Kasumi-1 (cell line): ENCODE results near the gene CCDC187.
A peak's percentile ranks its signal among the peaks of the same experiment; 100 is the strongest.
"Not testable (repeated sequence)": the region's sequence is repeated elsewhere in the genome, so short reads cannot be mapped to it uniquely, and the experiment has no call there.

Experiments
- DNase-seq, 2 experiments: peaks; one replicate each; lab custom pipeline; 2025; lab: John Stamatoyannopoulos, UW

CCDC187 gene

DNA sequence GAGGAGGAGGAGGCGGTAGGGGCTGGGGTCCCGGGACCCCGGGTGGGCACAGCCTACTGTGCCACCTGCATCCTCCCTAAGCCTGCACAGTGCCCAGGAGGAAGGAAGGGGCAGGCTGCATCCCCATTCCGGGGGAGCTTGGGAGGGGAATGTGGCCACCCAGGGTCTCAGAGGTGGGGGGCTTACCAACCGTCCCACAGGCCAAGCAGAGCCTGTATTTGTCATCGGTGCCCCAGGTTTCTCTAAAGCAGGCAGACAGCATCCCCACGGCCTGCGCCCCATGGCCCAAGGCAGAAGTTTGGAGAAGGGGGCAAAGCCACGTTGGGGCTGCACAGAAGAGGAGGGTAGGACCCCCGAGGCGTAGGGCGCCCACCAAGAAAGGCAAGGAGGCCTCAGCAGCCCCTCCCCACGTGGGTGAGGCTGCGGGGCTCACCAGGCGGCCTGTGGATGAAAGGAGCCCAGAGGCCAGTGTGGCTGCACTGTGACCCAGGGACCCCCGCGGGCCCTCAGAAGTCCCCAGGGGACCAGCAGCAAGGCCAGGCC, 22.9 kb upstream of the CCDC187 start:
- DNase-seq = no peak

DNA sequence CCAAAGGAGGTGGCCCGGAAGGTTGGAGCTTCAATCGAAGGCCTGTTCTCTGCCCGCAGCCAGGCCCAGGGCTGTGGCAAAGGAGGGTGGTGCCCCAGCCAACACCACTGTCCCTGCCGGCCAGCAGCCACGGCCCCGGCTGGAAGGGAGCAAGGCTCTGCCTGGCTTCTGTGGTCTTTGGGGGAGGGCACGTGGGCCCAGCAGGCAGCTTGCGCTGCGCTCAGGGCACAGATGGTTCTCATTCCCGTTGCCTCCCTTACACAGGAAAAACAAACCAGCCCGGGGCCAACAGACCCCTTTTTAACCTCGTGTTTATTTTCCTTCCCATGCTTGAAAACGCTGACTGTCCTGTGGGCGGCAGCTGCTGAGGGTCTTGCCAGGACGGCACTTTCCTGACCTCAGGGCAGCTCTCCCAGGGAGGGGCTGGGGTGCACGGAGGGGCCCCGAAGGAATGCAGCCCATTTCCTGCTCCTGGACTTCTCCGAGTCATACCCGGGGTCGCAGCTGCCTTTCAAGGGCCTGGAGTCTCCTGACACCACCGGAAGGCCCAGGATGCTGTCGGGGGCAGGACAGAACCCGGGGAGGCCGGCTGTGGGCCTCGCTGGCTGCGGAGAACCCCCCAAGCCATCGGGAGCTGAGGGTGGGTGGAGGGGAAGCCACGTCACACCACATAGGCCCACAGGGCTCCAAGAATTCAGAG, 22.3 kb upstream of the CCDC187 start:
- DNase-seq = no peak

DNA sequence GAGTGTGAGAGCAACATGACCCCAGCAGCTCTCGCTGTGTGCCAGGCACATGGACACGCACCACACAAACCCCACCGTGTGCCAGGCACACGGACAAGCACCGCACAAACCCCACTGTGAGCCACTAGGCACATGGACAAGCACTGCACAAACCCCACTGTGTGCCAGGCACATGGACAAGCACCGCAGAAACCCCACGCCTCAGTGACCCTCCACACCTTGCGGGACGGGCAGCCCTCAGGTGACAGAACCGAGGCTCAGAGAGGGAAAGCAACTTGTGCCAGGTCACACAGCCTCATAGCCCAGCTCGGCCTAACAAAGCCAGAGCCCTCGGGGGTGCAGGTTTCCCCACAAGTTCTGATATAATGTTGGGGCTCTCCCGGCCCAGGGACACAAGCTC, 21.5 kb upstream of the CCDC187 start:
- no peak for DNase-seq

DNA sequence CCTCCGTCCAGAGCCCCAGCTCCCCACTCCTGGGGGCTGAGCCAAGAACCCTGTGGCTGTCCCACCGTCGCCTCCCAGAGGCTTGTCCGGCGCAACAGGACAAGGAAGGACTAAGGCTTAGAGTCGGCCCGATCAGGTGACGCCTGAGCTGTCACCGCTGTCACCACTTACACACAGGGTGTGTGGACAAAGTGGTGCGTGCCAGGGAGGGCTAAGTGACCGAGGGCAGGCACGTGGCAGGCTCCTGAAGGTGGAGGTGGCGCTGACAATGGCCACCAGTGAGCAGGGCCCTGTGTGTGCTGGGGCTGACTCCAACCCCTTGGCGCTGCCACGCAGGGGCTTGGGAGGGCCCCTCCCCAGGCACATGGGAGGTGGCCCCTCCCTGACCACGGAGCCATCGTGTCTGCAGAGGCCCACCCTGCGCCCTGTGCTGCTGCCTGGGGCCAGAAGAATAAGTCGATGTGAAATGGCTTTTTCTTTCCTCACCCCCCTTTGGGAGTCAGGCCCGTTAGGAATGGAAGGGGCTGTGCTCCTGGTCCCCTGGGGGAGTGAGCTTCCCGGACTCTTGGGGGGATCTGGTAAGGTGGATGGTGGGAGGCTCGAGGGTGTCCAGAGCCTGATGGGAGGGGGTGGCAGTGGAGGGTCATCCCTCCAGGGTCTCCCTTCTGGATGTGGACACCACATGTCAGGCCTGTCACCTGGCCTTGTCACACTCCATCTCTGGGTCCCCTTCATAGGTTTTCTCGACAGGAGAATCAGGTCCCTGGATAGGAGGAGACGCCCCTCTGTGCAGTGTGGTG, 20.8 kb upstream of the CCDC187 start:
- DNase-seq = no peak

DNA sequence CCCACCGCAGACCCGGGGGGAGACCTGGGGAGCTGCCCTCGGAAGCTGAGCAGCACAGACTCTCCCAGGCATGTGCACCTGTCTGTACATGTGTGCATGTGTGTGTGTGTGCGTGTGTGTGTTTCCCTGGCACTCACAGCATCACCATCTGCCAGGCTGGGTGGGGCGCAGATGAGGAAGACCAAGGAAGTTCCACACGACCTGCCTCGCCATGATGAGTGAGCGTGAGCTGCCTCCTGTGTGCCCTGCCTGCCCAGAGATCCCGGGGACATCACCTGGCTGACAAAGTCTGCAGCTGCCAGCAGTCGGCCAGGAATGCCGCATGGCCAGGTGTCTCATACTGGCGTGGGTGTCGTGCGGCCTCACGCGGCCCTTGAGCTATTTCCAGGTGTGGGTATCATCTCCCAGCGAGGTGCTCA, 19.5 kb upstream of the CCDC187 start:
- DNase-seq = no peak

DNA sequence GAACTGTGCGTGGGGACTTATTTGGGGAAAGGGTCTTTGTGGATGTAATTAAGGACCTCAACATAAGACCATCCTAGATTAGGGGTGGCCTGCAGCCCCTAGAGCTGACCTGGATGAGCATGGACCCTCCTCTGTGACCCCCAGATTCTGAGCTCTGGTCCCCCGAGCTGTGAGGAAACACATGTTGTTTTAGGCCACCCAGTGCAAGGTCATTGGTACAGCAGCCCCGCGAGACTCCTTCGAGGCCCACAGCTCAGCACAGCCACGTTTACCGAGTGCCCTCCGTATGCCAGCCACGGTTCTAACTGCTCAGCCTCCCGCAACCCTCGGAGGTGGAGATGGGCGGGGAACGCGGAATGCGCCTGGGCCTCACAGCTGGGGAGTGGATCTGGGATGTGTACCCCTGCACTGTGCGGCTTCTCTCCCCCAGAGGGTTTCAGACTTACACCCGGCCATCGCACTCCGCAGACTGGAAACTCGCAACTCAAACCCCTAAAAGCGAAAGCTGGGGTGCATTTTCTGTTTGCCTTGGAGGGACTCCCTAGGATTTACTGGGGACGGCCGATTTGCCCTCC, 18.9 kb upstream of the CCDC187 start:
- DNase-seq = no peak

DNA sequence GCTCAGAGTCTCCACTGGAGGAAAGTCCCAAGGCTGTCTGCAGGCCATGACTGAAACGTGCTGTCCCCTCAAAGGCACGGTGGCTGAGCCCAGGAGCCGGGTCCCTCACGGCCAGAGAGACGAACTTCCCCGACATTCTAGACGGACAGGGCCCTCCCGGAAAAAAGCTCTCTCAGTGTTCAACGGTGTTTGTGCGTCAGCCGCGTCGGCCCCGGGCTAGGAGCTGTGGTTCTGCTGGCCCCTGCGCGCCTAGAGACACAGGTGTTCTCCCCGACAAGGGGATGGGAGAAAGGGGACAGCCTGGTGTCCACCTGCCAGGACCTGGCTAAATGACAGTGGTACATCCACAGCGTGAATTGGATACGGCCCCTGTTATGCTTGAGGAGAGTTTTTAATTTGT, 17.7 kb upstream of the CCDC187 start:
- no peak for DNase-seq

DNA sequence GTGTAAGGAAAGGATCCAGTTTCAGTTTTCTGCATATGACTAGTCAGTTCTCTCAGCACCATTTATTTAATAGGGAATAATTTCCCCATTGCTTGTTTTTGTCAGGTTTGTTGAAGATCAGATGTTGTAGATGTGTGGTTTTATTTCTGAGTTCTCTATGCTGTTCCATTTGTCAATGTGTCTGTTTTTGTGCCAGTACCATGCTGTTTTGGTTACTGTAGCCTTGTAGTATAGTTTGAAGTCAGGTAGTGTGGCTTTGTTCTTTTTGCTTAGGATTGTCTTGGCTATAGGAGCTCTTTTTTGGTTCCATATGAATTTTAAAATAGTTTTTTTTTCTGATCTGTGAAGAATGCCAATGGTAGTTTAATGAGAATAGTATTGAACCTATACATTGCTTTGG, 17.1 kb upstream of the CCDC187 start:
- not testable (repeated sequence) for DNase-seq

DNA sequence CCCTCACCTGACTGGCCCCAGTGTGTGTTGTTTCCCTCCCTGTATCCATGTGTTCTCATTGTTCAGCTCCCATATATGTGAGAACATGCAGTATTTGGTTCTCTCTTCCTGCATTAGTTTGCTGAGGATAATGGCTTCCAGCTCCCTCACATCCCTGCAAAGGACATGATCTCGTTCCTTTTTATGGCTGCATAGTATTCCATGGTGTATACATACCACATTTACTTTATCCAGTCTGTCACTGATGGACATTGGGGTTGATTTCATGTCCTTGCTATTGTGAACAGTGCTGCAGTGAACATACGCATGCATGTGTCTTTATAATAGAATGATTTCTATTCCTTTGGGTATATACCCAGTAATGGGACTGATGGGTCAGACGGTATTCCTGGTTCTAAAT, 16.1 kb upstream of the CCDC187 start:
- DNase-seq = not testable (repeated sequence)

DNA sequence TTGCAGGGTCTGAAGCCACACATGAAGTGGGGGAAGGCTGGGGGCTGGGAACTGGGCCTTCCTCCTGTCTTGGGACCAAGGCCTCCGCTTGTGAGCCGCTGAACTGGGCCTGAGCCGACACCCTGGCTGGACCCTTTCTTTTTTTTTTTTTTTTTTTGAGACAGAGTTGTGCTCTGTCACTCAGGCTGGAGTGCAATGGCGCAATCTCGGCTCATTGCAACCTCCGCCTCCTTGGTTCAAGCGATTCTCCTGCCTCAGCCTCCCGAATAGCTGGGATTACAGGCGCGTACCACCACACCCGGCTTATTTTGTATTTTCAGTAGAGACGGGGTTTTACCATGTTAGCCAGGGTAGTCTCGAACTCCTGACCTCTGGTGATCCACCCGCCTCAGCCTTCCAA, 15.3 kb upstream of the CCDC187 start:
- DNase-seq = not testable (repeated sequence)

DNA sequence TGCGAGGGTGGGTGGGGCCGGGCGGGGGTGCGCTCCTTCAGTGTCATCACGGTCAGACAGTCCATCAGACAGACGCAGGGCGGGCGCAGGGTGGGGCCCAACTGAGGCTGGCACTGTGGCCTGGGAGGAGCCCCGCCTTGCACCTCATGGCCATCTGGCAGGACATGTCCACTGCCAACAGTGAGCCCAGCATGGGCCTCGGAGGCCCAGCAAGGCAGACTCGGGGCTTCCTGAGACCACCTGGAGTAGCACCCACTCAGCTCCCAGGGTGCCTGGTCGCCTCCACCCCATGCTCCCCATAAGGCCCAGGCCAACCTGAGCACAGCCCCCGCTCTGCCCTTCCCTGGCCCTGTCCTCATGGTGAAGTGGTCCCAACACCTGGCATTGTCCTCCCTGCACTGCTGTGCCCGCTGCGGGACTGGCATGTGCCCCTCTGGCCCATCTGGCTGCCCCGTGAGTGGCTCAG, 14.9 kb upstream of the CCDC187 start:
- no peak for DNase-seq

DNA sequence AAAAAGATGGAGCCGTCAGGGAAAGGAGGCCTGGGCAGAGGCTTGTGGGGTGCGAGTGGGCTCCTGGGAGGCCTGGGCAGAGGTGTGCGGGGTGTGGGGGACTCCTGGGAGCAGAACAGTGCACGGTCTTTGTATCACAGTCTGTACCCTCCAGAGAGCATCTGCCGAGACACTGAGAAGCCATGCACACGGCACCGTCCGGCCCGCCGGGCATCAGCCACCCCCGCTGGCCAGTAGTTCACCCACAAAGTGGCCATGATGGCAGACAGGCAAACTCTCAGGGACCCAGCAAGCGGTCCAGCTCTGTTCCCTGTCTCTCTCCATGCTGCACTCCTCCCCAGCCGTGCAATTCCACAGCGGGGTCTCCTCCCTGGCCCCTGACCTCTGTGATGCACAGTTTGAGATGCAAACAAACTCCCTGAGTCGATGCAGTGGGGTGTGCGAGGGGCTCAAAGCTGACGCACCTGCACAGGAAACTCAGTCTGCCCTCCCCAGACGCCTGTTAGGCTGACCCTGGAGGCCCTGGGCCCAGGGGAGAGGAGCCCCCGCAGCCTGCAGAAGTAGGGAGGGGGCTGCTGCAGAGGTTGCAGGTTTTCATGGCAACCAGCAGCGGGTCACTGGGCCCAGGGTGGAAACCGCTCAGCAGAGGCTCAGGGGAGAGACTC, 14.3 kb upstream of the CCDC187 start:
- no peak for DNase-seq

DNA sequence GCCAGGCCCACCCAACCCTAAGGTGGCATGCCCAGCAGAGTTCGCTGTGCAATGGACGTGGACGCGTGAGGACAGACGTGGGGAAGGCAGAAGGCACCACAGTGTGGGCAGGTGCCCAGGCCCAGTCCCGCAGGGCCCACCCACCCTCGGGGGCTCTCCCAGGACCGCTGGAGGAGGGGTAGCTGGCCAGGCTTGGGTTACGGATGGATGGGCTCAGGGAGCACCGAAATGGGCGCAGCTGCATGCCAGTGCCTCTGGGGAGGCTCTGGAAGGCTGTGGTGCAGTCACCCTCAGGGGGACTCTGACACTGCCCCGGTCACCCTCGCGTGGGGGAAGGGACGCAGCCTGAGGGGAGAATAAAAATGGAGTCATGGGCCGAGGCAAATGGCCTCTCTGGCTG, 13.8 kb upstream of the CCDC187 start:
- DNase-seq = no peak

DNA sequence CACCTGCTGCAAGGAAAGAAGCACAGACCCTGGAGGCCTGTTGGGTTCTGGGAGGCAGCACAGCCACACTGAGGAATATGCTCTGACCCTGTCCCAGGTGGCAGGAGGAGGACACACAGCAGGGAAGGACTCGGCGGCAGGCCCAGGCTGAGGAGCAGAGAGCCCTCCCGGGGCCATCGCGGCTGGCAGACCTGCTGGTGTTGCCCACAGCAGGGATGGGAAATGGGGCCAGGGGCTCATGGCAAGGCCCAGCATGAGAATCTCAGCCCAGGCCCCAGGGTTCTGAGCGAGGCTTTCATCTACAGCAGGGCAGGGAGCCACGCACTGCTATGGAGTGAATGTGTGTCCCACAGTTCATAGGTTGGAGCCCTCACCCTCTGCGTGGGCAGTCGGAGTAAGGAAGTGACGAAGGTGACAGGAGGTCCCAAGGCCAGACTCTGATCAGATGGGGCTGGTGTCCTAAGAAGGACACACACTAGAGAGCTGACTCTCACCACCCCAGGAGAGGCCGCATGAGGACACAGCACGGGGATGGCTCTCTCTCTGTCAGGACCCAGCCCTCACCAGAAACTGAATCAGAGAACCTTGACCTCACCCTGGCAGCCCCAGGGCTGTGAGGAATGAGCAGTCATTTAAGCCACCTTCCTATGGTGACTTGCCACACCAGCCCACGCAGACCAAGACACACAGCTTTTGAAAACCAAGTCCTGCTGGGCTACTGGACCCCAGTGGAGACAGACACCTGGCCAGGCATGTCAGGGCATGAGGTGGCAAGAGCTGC, 13.2 kb upstream of the CCDC187 start:
- no peak for DNase-seq

DNA sequence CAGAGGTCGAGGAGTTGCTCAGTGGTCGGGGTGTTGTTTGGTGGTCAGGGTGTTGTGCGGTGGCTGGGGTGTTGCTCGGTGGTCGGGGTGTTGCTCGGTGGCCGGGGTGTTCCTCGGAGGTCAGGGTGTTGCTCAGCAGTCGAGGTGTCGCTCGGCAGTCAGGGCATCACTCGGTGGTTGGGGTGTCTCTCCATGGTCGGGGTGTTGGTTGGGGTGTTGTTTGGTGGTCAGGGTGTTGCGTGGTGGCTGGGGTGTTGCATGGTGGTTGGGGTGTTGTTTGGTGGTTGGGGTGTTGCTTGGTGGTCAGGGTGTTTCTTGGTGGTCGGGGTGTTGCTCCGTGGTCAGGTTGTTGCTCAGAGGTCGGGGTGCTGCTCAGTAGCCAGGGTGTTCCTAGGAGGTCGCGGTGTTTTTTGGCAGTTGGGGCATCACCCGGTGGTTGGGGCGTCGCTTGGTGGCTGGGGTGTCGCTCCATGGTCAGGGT, 12.4 kb upstream of the CCDC187 start:
- DNase-seq = no peak

DNA sequence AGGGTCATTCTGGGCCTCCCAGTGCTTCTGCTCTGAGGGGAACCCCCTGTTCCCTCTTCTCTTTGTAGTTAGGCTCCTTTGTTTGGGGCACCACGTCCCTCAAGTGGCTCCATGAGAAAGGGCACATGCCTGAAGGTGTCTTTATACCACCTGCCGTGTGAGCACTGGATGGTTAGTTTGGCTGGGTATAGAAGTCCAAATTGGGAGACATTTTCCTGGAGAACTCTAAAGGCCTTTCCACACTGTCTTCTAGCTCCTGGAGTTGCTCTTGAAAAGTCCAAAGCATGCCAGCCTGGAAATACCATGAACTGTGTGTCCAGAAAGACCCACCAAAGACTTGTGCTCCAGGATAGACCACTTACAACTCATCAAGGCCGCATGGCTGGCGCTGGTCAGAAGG, 11.1 kb upstream of the CCDC187 start:
- no peak for DNase-seq

DNA sequence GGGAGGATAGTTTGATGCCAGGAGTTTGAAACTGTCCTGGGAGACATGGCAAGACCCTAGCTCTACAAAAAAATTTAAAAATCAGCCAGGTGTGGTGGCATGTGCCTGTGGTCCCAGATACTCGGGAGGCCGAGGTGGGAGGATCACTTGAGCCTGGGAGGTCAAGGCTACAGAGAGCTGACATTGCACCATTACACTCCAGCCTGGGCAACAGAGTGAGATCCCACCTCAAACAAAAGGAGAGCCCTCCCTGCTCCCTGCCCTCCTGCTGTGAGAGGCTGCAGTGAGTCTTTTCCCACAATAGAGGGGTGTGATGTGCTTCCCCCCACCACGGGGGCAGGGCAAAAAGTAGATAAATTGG, 10.1 kb upstream of the CCDC187 start:
- no peak for DNase-seq

DNA sequence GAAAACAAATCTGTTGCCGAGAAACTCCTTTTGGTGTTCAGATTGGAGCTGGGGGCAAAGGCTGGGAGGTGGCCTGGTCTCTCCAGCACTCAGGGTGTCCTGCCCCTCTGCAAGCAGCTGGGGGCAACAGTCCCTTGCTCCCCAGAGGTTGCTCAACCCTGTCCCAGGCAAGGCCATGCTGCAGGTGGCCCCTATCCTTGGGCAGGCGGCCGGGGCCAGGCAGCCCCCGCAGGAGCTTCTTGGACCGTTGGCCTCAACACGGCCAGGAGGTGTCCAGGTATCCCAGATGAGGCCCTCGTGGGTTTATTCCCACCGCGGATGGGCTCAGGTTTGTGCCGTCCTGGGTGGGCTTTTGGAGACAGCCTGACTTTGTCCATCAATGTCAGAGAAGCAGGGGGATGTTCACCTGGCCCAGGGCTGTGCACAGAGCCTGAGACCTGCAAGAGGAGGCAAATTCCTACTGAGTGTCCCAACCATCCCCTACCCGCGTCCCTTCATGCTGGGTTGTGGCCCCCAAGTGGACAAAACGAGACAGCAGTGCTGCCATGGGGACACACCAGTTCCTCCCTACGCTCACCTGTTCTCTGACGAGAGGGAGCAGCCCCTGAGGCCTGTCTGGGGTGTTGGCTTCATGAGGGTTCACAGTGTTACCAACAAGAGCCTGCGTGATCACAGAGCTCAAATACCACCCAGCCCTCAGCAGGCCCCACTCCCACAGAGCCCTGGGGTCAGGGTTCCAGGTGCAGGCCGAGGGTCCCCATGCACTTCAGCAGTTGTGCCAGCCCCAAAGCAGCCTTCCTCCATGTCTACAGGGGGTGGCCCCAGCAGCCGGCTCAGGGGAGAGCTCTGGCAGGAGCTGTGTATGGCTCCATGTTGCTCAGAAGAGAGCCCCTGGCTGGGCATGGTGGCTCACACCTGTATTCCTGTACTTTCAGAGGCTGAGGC, 9.5 kb upstream of the CCDC187 start:
- DNase-seq = no peak

DNA sequence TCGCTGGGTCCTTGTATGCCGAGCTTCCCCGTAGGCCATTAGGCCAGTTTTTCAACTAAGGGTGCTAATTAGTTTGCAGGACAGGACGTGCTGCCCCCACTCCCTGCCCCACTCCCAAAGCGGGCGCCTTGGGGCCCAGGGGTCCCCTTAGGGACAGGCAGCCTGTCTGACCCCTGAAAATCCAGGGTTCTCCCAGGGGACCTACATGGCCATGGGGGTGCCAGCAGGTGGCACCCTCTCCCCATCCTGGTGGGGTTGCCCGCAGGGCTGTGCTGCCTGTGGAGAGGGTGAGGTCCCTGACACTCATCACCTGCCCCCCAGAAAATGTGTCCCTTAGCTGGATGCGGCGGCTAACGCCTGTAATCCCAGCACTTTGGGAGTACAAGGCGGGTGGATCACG, 8.5 kb upstream of the CCDC187 start:
- DNase-seq = peak; percentile 4 to 39

DNA sequence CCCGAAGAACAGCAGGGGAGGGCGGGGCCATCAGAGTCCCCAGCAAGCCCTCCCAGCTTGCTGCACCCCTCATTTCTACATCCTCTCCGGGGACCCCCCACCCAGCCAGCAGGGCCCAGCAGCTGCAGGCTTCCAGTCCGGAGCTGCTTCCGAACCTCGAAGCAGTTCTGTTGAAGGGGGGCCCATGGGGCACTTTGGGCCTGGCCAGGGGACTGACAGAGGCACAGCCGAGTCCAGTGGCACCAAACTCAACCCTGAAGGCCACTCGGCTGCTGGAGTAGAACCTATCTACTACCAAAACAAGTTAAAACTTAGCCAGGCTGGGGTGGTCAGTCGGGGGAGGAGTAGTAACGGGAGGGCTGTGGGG, 8.1 kb upstream of the CCDC187 start:
- no peak for DNase-seq
